ENCODE results near the gene SYT2.

DNA sequence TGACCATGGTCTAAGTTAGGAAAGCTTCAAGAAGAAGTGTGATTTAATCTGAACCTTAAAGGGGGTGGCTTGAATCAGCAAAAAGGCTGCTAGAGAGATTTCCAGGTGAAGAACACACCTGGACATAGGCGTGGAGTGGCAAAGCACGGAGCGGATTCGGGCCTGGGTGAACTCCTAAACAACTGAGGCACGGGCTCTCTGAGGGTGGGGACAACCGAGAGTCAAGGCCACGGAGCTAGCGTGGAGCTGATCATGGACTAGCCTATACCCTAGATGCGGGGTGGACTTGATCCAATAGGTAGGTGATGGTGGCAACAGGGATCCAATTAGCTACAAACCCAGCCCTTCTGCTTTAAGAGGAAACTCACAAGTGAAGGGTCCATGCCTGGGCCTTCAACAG is 27.8 kb downstream of the SYT2 start:
- TF ChIP-seq, protein P1, sequence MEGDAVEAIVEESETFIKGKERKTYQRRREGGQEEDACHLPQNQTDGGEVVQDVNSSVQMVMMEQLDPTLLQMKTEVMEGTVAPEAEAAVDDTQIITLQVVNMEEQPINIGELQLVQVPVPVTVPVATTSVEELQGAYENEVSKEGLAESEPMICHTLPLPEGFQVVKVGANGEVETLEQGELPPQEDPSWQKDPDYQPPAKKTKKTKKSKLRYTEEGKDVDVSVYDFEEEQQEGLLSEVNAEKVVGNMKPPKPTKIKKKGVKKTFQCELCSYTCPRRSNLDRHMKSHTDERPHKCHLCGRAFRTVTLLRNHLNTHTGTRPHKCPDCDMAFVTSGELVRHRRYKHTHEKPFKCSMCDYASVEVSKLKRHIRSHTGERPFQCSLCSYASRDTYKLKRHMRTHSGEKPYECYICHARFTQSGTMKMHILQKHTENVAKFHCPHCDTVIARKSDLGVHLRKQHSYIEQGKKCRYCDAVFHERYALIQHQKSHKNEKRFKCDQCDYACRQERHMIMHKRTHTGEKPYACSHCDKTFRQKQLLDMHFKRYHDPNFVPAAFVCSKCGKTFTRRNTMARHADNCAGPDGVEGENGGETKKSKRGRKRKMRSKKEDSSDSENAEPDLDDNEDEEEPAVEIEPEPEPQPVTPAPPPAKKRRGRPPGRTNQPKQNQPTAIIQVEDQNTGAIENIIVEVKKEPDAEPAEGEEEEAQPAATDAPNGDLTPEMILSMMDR (IDR thresholded peaks at IDR 0.05) = no peak
- TF ChIP-seq EZH2phosphoT487 (IDR thresholded peaks at IDR 0.05; ENCODE audit: borderline replicate concordance, low read depth) (no peak), EP300 (IDR thresholded peaks at IDR 0.05; ENCODE audit: borderline replicate concordance in 1 of 2, low read depth in 1 of 2, low read length in 1 of 2) (no peak), POLR2AphosphoS5 (IDR thresholded peaks at IDR 0.05; ENCODE audit: low read depth, low read length) (no peak), CHD2 (IDR thresholded peaks at IDR 0.05; ENCODE audit: low read length, partially characterized antibody) (no peak), NFIC (IDR thresholded peaks at IDR 0.05; ENCODE audit: borderline replicate concordance) (no peak), TAF1 (IDR thresholded peaks at IDR 0.05; ENCODE audit: borderline replicate concordance, low read depth, low read length) (no peak), RAD21 (IDR thresholded peaks at IDR 0.05; ENCODE audit: low read length) (no peak)
- TF ChIP-seq, protein P2, sequence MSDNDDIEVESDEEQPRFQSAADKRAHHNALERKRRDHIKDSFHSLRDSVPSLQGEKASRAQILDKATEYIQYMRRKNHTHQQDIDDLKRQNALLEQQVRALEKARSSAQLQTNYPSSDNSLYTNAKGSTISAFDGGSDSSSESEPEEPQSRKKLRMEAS (IDR thresholded peaks at IDR 0.05; ENCODE audit: low read depth) = no peak

Measured in SK-N-SH (cell line).